Measurements from ENCODE around the gene NDST3. TPM values are rescaled to one million over a fixed set of nuclear protein-coding genes. Genes with fewer than 3 reads are reported as not detected.

NDST3 gene
- polyA plus RNA-seq (2011; rRNA removed), result not detected in 2 replicates
- polyA plus RNA-seq (2012; cell fraction: cytosol; rRNA removed), result not detected in 2 replicates
- polyA plus RNA-seq (2012; cell fraction: nucleus; rRNA removed), result not detected in 2 replicates
- not detected in 3 replicates for polyA plus RNA-seq (2017; fragmentation: RNase III; extraction: RNeasy Plus Mini Kit Qiagen cat#74134 plus additional on column Dnase treatment)
- not detected in 2 replicates for polyA minus RNA-seq (2011; rRNA and poly(A)+ RNA removed)

DNA sequence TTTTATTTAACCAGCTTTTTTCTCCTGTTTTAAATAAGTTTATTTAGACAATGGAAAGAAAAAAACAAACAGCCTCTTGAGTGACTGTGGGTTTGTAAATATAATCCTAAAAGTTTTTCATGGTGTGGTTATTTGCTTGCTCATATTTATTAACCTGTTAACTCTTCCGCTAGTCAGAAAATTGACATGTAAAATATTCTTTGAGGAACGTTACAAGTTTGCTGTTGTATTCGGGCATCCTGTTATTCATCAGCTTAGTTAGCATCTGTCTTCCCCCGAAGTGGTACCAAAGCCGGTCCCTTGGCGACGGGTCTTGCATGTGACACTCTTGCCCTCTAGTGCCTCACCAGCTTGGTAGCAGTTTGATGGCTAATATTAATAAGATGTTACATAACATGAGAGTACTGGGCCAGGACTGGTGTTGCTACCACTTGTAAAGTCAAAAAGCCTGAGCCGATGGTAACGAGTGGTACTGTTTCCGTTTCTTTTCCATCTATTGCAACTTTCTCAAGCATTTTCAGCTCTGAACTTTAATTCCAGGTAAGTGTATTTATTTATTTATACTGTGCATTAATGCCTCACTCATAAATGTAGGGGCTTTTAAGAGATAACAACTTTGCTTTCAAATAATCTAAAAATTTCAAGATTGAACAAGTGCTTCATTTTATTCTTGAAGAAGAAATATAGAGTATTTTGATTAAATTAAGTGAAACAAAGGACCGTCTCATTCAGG lies at the start of gene NDST3:
NDST3 (plus strand) TSS at position 434 of the 733 bp plus-strand sequence. CDS start 19,425 bp downstream, outside the sequence.
- no peak for FAIRE-seq
- 4% methylated on average over 11 of the region's 11 CpGs for WGBS (ENCODE audit: missing lambda C conversion rate)
- peak; percentile 90 to 91 for ATAC-seq
- DNase-seq (ENCODE audit: low read depth in 1 of 2, low spot score in 1 of 2), result peak; percentile 44 to 75
- Histone ChIP-seq H3K4me1 (no peaks in the 10 kb centered on the region), H3K9me3 (no peaks in the 10 kb centered on the region), H3K4me3 (peak within 1 kb of the TSS; percentile 50), H3K4me2 (peak within 1 kb of the TSS; percentile 96), H3K27ac (peak within 1 kb of the TSS; percentile 30 to 66; a peak in 2 of 6 replicates)
- TF ChIP-seq CTCF (IDR thresholded peaks at IDR 0.05), result peak; percentile 50
- peak; percentile 73 to 80 for TF ChIP-seq RAD21 (conservative IDR thresholded peaks at IDR 0.05 in 1 of 2, IDR thresholded peaks at IDR 0.05 in 1 of 2)
- no peak for TF ChIP-seq PHF8 (IDR thresholded peaks at IDR 0.05; ENCODE audit: borderline replicate concordance, low read depth)
- TF ChIP-seq, protein P1, sequence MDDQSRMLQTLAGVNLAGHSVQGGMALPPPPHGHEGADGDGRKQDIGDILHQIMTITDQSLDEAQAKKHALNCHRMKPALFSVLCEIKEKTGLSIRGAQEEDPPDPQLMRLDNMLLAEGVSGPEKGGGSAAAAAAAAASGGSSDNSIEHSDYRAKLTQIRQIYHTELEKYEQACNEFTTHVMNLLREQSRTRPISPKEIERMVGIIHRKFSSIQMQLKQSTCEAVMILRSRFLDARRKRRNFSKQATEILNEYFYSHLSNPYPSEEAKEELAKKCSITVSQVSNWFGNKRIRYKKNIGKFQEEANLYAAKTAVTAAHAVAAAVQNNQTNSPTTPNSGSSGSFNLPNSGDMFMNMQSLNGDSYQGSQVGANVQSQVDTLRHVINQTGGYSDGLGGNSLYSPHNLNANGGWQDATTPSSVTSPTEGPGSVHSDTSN (IDR thresholded peaks at IDR 0.05), result no peak
- TF ChIP-seq TP53 (CRISPR knock-in tag; IDR thresholded peaks at IDR 0.05), result no peak
- no peak for TF ChIP-seq HES2 (IDR thresholded peaks at IDR 0.05)
- no peak for TF ChIP-seq HOXB13 (CRISPR knock-in tag; IDR thresholded peaks at IDR 0.05; ENCODE audit: low read depth)
- 0 out of 4 replicates have a peak, but pooled peaks of 1 of the 2 experiments have one; percentile 10 for TF ChIP-seq CEBPB (IDR thresholded peaks at IDR 0.05)
- TF ChIP-seq MAX (IDR thresholded peaks at IDR 0.05), result no peak
- TF ChIP-seq SMC3 (IDR thresholded peaks at IDR 0.05), result peak; percentile 37; the same call in 2 of the 3 replicates
- TF ChIP-seq ZSCAN20 (CRISPR knock-in tag; IDR thresholded peaks at IDR 0.05), result no peak
- ChIA-PET POLR2A (no interaction called here), CTCF (interaction anchor here (1.2 to 1.4 kb wide), 3 partner anchors 19 to 1855 kb away, joined by 3 read pairs; no protein-coding TSS in a partner anchor)

GRCh38 chr4:117986321-117986720 lies 48.0 kb upstream of the NDST3 start:
- Histone ChIP-seq H3K4me2 (no peak overlapping the region), H3K27ac (no peak overlapping the region), H3K4me1 (no peaks in the 10 kb centered on the region), H3K9me3 (no peaks in the 10 kb centered on the region), H3K4me3 (no peak overlapping the region)
- ChIA-PET CTCF (no interaction called here), POLR2A (no interaction called here)
- no peak for DNase-seq (ENCODE audit: low read depth in 1 of 2, low spot score in 1 of 2)
- no peak for FAIRE-seq
- 4% methylated on average over 2 of the region's 2 CpGs for WGBS (ENCODE audit: missing lambda C conversion rate)
- no peak for ATAC-seq
- no peak for TF ChIP-seq KDM1A (IDR thresholded peaks at IDR 0.05; ENCODE audit: low read depth)
- TF ChIP-seq FOSL2 (IDR thresholded peaks at IDR 0.05), result no peak
- no peak for TF ChIP-seq FOSL2 (CRISPR knock-in tag; IDR thresholded peaks at IDR 0.05)
- TF ChIP-seq BHLHE40 (IDR thresholded peaks at IDR 0.05; ENCODE audit: low read depth, low read length), result no peak
- TF ChIP-seq CBX2 (IDR thresholded peaks at IDR 0.05; ENCODE audit: borderline replicate concordance, low read depth), result no peak
- no peak for TF ChIP-seq HES2 (IDR thresholded peaks at IDR 0.05)
- no peak for TF ChIP-seq TFCP2L1 (CRISPR knock-in tag; IDR thresholded peaks at IDR 0.05)
- no peak for TF ChIP-seq CHD2 (IDR thresholded peaks at IDR 0.05; ENCODE audit: low read length, partially characterized antibody)
- TF ChIP-seq SMC3 (IDR thresholded peaks at IDR 0.05), result no peak
- TF ChIP-seq EHF (CRISPR knock-in tag; IDR thresholded peaks at IDR 0.05), result no peak
- TF ChIP-seq RCOR1 (IDR thresholded peaks at IDR 0.05; ENCODE audit: low read depth, low read length), result no peak
- TF ChIP-seq NR3C1 (IDR thresholded peaks at IDR 0.05), result no peak
- TF ChIP-seq HOXB5 (CRISPR knock-in tag; IDR thresholded peaks at IDR 0.05), result no peak
- TF ChIP-seq MYC (IDR thresholded peaks at IDR 0.05; ENCODE audit: borderline replicate concordance, low read length), result no peak
- no peak for TF ChIP-seq ZNF302 (CRISPR knock-in tag; IDR thresholded peaks at IDR 0.05)
- TF ChIP-seq, protein P1 (IDR thresholded peaks at IDR 0.05), result no peak
- no peak for TF ChIP-seq REST (IDR thresholded peaks at IDR 0.05)

Data from A549 (cell line).